ENCODE measurements around the gene SH3PXD2B.

Gene SH3PXD2B

GRCh38 chr5:172321593-172321992 is 132.7 kb downstream of the SH3PXD2B start:
- DNase-seq (ENCODE audit: low read depth) = peak; percentile 55
- TF ChIP-seq CTCF (IDR thresholded peaks at IDR 0.05; ENCODE audit: insufficient read depth, low read depth, low read length, missing control alignments) = no peak
- H3K4me3 ChIP-seq (ENCODE audit: low read length) = no peak overlapping the region

- H3K4me3 ChIP-seq (ENCODE audit: low read length) = no peak overlapping the region
- no peak for DNase-seq (ENCODE audit: low read depth)
- no peak for TF ChIP-seq CTCF (IDR thresholded peaks at IDR 0.05; ENCODE audit: insufficient read depth, low read depth, low read length, missing control alignments)
These were observed 134.4 kb downstream of the SH3PXD2B start for GRCh38 chr5:172319708-172320441.

GRCh38 chr5:172315587-172316493 is 138.5 kb downstream of the SH3PXD2B start:
- DNase-seq (ENCODE audit: low read depth) = no peak
- no peak overlapping the region for H3K4me3 ChIP-seq (ENCODE audit: low read length)
- TF ChIP-seq CTCF (IDR thresholded peaks at IDR 0.05; ENCODE audit: insufficient read depth, low read depth, low read length, missing control alignments) = no peak

- no peak for TF ChIP-seq CTCF (IDR thresholded peaks at IDR 0.05; ENCODE audit: insufficient read depth, low read depth, low read length, missing control alignments)
- H3K4me3 ChIP-seq (ENCODE audit: low read length) = no peak overlapping the region
- DNase-seq (ENCODE audit: low read depth) = no peak
These were observed 140.4 kb downstream of the SH3PXD2B start for GRCh38 chr5:172313915-172314314.

- DNase-seq (ENCODE audit: low read depth) = no peak
- H3K4me3 ChIP-seq (ENCODE audit: low read length) = no peak overlapping the region
- no peak for TF ChIP-seq CTCF (IDR thresholded peaks at IDR 0.05; ENCODE audit: insufficient read depth, low read depth, low read length, missing control alignments)
These were observed 142.0 kb downstream of the SH3PXD2B start for GRCh38 chr5:172312286-172312685.

- H3K4me3 ChIP-seq (ENCODE audit: low read length) = no peak overlapping the region
- no peak for DNase-seq (ENCODE audit: low read depth)
- TF ChIP-seq CTCF (IDR thresholded peaks at IDR 0.05; ENCODE audit: insufficient read depth, low read depth, low read length, missing control alignments) = no peak
These were observed 142.7 kb downstream of the SH3PXD2B start for GRCh38 chr5:172311605-172312004.
